HG03039 (cell line): ENCODE measurements around the gene ESRRA.
A peak's percentile ranks its signal among the peaks of the same experiment; 100 is the strongest.

Source experiments
- ATAC-seq: cut with Tn5 transposase; IDR thresholded peaks from one replicate; pipeline ENCODE4 v1.9.1; 2021; ENCODE audit warnings: mild to moderate bottlenecking, moderate library complexity; ENCODE audit not compliant: unreplicated experiment

ESRRA gene

DNA sequence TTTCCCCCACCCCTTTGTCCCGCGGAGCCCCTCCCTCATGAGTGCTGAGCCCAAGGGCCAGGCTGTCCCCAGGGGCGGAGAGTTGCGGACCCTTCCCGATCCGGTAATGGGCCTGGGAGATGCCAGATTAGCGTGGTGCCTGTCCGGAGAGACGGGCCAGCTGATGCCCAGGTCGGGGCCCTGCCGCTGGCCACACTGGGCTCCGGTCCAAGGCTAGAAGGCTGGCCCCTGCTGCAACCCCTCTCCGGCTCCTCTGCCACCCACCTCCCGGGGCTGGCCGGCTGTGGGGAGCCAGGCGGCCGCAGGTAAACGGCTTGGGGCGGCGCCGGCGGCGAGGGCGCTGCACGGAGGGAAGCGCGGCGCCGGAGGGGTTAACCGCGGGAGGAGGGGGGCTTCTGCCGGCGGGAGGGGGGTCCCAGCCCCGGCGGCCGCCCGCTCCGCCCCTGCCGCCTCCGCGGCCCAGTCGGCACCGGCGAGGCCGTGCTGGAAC lies 14.0 kb upstream of the ESRRA start, which contains the start of gene KCNK4:
KCNK4 (plus strand) TSS at position 41 of the 490 bp plus-strand sequence. CDS start 1,717 bp downstream, outside the sequence.
- ATAC-seq, result no peak

DNA sequence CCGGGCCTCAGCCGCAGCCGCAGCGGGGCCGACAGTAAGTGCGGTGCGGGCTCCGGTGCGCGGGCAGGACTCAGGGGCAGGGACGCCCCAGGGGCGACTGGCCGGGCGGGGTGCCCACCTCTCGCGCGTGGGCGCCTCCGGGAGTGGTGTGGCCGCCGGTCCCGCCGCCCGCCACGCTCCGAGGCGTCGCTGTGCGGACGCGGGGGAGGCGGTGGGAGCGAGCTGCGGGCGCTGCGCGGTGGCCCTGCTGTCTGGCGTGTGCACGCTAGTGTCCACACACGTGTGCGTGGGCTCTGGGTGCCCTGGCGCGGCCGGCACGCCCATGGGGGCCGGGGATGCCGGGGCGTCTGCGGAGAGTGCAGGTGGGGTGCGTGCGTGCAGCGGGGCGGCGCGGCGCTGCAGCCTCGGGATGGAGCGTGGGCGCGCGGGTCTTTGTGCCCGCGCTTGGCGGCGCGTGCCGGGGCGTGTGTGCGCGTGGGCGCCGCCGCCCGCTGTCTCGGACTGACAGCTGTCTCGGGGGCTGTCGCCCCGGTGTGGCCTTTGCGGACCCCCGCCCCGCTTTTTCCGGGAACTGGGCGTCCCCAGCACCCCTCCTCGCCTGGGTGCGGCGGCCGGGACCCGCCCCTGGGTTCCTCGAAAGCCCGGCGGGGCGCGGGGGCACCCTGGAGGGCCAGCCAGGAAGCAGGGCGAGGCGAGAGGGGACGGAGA lies 13.4 kb upstream of the ESRRA start:
- ATAC-seq, result no peak

DNA sequence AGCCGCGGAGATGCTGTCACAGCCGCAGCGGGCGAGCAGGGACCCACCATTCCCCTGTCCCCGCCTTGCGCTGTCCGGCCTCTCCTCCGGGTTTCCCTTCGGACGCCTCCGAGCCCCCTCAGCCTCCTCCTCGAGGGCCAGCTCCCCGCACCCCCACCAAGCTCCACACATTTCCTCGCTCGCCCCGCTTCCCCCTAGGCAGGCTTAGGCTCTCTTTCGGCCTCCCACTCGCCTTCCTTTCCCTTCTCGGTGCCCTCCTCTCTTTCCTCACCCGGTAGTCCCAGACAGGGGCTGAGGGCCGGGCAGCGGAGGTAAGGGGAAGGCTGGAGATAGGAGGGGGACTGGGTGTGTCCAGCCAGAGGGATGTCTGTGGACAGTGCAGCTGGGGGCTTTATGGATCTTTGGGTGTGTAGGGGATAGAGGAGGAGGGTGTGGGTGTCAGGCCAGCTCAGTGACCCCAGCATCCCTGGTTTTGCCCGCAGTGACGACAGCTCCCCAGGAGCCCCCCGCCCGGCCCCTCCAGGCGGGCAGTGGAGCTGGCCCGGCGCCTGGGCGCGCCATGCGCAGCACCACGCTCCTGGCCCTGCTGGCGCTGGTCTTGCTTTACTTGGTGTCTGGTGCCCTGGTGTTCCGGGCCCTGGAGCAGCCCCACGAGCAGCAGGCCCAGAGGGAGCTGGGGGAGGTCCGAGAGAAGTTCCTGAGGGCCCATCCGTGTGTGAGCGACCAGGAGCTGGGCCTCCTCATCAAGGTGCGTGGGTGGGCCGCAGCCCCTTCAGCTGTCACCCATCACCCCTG lies 12.7 kb upstream of the ESRRA start:
- ATAC-seq, result no peak

DNA sequence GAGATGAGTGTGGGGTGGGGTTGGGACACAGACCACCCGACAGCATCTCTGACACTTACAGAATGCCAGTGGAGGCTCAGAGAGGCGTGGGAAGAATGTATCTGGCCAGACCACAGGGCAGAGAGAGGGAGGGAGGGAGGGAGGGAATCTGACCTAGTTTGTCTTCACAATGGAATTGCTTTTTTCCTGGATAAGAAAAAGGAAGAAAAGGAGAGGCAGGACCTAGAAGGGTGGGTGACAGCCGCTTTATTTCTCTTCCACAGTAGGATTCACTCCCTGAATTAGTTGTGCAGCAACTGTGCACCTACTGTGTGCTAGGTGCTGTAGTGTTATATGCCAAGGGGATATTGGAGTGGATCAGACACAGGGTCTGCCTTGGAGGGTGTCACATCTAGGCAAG lies 10.6 kb upstream of the ESRRA start:
- no peak for ATAC-seq

DNA sequence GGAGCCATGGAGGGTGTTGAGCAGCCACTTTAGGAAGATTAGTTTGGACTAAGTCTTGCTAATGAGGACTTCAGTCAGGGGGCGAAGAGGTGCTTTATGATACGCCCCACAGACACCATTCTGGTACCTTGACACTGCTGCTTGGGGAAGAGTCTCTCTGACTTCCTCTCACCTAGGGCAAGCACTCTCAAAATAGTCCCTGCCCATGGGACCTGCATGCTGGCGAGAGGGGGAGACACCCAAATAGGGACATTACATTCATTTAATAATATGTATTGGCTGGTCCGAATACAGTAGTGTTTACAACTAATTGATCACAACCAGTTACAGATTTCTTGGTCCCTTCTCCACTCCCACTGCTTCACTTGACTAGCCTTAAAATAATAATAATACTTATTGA lies 9.6 kb upstream of the ESRRA start:
- ATAC-seq, result no peak

DNA sequence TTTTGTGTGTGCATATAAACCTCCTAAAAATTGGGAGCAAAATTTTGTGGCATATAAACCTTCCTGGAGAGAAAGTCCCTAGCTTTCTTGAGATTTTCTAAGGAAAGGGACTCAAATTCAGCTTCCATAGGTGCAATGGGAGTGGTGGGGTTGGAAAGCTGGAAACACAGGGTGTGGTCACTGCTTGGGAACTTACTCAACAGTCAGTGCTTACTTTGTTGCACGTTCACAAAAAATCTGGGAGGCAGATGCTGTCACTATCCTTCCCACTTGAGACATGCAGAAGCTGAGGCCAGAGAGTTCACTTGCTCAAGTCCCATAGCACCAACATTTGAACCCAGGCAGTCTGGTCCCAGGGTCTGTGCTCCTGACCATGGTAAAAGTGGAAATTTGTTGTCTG lies 9.1 kb upstream of the ESRRA start:
- ATAC-seq, result no peak

DNA sequence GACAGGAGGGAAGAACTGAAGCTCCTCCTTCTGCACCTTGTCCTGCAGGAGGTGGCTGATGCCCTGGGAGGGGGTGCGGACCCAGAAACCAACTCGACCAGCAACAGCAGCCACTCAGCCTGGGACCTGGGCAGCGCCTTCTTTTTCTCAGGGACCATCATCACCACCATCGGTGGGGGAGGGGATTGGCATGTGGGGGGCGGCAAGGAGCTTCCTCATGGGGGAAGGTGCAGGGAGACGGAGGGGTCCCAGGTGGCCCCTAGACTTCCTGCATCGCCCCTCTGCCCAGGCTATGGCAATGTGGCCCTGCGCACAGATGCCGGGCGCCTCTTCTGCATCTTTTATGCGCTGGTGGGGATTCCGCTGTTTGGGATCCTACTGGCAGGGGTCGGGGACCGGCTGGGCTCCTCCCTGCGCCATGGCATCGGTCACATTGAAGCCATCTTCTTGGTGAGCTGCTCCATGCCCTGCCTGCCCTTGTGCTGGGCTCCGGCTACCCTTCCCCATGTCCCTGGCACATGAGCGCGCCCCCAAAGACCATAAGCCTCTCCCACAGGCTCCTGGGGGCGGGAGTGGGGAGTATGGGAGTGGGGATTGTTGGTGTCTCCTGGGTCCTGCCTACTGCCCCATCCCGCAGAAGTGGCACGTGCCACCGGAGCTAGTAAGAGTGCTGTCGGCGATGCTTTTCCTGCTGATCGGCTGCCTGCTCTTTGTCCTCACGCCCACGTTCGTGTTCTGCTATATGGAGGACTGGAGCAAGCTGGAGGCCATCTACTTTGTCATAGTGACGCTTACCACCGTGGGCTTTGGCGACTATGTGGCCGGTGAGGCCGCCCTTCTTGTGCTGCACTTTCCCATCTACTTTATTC lies 8.3 kb upstream of the ESRRA start:
- no peak for ATAC-seq

DNA sequence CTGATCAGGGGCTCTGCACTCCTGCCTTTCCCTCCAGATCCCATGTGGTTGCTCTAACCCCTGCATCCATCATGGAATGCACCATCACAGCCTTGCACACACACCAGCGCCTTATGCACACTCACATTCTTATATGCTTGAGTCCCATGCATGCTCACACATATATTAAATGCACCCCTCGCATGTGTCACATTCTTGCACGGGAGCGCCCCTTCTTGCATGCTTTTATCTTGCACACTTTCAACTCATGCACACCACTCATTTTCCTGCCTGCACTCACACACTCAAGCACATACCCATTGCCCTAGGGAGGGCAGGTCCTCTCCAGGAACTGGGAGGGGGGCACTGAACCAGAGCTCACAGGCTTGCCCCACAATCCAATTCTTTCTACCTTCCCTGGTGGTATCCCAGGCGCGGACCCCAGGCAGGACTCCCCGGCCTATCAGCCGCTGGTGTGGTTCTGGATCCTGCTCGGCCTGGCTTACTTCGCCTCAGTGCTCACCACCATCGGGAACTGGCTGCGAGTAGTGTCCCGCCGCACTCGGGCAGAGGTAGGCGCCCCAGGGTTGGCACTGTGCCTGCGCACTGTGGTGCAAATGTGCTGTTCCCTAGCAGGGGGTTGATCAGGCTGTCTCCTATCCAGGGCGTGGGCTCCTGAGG lies 7.5 kb upstream of the ESRRA start:
- ATAC-seq, result no peak

DNA sequence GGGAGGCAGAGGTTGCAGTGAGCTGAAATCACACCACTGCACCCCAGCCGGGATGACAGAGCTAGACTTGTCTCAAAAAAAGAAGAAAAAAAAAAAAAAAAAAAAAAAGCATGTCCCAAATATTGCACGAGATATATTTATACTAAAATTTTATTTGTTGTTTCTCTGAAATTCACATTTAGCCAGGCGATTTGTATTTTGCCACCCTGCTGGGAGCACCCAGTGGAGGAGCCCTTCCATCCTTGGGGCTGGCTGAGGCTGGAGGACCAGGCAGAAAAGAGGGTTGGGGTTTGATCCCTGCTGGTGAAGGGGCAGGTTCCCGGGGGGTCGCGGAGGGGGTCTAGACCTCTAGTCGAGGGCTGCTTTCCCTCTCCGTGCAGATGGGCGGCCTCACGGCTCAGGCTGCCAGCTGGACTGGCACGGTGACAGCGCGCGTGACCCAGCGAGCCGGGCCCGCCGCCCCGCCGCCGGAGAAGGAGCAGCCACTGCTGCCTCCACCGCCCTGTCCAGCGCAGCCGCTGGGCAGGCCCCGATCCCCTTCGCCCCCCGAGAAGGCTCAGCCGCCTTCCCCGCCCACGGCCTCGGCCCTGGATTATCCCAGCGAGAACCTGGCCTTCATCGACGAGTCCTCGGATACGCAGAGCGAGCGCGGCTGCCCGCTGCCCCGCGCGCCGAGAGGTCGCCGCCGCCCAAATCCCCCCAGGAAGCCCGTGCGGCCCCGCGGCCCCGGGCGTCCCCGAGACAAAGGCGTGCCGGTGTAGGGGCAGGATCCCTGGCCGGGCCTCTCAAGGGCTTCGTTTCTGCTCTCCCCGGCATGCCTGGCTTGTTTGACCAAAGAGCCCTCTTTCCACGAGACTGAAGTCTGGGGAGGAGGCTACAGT lies 6.1 kb upstream of the ESRRA start:
- ATAC-seq, result no peak

DNA sequence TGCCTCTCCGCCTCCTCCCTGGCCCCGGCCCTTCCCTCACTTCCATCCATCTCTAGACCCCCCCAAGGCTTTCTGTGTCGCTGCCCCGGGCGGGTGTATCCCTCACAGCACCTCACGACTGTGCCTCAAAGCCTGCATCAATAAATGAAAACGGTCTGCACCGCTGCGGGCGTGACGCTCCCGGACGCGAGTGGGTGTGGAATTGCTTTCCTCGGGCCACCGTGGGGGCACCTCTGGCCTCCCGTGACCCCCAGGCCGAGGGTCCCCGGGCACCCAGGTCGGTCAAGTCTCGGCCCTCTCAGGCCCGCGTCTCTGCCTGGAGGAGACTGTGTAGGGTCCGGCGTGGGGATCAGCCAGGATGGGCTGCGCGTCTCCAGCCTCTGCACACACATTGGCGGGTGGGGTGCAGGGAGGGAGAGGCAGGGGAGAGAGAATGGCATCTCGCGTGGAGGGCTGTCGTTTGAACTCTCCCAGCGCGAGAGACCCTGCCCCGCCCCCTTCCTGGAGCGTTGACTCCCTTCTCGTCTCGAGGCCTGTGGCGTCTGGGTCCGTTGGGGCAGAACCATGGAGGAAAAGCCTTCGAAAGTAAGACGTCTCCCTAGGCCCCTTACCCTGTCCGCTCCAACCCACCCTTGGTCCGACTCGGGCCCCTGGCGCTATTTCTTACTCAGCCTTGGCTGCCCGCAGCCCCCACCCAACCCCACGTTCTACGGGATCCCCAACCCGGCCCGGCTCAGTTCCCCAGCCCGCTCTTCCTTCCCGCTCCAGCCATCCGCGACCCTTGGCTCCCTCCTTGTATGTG lies 5.3 kb upstream of the ESRRA start, which contains the start of gene CATSPERZ:
CATSPERZ (plus strand) TSS at position 512 of the 802 bp plus-strand sequence; CDS start at position 565, 53 bp downstream.
- no peak for ATAC-seq

DNA sequence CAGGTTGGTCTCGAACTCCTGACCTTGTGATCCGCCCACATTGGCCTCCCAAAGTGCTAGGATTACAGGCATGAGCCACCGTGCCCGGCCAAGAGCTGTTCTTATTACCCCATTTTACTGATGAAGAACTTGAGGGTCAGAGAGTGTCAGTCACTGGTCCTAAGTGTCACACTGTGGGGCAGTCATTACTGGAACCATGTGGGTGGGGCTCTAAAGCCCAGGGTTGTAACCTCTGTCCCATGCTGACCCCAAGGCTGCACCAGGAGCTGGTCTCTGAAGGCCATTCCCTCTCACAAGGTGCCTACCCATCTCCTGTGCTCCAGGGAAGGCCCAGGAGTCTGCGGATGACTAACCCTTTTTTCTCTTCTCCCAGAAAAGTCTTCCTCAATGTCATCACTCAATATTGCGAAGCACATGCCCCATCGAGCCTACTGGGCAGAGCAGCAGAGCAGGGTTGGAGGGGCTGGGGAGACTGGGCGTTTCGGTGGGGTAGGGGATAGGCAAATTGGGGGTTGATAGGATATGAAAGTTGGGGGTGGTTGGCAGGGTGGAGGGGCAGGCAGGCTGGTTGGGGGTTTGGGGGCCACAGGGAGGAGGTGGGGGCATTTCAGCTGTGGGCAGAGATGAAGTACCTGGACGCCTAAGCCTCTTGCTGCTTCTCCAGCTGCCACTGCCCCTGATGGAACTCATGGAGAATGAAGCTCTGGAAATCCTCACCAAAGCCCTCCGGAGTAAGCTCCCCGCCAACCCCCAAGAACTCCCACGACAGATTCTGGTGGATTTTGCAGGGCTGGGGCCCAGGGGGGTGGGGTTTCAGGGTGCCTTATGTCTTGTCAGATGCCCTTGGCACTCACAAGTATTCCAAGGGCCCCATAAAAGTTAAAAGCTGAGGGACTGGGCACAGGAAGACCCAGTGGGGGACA lies 2.0 kb upstream of the ESRRA start:
- no peak for ATAC-seq

DNA sequence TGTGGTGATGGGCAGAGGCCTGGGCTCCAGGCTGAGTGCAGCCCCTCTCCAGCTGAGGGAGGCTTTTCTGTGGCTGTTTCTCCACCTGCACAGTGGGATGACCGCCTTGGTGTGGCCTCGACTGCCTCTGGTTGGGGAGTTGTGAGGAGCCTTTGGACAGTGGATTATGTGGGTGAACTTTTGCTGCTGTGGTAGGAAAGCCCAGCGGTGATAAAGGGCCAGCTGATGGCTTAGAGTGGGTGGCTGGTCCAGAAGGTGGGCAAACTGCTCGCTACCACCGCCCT lies 1.4 kb upstream of the ESRRA start:
- ATAC-seq, result no peak

DNA sequence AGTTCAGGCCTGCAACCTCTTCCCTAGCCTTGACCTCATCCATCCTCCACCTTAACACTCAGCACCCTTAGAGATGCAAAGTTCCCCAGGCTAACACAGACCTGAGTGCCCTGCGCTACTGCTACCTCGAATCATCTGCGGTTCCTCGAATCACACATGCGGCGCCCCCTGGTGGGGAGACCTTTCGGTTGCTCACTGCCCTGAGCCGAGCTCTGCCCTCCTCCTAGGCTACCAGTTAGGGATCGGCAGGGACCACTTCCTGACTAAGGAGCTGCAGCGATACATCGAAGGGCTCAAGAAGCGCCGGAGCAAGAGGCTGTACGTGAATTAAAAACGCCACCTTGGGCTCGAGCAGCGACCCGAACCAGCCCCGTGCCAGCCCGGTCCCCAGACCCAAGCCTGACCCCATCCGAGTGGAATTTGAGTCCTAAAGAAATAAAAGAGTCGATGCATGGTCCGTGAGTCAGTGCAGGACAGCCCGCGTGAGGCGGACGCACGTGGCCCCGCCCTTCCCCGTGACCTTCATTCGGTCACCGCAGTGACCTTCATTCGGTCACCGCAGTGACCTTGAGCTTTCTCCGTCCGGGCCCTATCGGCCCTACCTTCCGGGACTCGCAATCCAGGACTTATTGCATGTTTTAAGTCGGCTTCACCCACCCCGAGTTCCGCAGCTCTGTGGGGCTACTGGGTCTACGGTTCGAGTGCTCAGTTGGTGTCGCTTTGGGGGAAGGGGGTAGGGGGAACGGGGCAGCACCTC lies 830 bp upstream of the ESRRA start:
- ATAC-seq, result peak; percentile 3

DNA sequence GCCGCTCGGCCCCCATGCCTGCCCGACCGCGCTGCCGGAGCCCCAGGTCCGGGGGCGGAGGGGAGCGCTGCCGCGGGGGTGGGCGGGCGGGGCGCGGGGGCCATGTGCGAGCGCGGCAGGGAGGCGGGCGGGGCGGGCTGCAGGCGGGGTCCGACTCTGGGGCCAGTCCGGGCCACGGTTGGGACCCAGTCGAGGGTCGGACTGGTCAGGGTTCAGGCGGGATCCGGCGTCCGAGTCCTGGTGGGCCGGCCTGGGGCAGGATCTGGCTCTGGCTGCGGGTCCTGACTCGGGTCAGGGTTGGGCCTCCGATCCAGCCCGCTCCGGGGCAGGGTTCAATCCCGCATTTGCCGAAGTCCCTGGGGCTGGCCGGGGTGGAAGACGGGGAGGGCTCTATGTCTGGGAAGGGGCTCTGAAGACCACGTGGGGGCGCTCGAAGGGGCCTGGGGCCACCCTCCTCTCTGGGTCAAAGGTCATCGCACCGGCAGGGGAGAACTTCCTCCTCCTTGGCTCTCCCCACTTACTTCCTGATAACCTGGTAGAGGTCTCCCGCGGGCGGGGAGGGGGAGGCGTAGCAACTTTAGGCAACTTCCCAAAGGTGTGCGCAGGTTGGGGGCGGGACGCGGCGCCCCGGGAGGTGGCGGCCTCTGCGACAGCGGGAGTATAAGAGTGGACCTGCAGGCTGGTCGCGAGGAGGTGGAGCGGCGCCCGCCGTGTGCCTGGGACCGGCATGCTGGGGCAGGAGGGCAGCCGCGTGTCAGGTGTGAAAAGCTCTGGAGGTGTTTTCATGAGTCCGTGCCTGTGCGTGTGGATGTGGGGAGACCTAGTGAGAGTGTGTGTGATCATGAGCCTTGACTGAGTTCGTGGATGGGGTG lies 603 bp downstream of the ESRRA start:
- ATAC-seq, result no peak

DNA sequence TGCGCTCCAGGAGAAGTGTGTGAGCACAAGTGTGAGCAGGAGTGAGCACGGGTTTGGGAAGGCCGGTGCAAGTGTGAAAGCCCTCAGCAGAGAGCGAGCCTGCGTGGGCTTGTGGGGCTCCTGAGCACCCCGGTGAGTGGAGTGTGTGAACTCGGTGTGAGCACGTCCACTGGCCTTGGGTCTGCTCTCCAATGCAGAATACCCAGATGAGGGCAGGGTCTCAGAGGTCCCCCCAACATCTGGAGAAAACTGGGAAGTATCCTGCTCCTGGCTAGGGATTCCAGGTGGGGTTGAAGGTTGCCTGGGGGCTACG lies 1.2 kb downstream of the ESRRA start:
- ATAC-seq, result no peak

DNA sequence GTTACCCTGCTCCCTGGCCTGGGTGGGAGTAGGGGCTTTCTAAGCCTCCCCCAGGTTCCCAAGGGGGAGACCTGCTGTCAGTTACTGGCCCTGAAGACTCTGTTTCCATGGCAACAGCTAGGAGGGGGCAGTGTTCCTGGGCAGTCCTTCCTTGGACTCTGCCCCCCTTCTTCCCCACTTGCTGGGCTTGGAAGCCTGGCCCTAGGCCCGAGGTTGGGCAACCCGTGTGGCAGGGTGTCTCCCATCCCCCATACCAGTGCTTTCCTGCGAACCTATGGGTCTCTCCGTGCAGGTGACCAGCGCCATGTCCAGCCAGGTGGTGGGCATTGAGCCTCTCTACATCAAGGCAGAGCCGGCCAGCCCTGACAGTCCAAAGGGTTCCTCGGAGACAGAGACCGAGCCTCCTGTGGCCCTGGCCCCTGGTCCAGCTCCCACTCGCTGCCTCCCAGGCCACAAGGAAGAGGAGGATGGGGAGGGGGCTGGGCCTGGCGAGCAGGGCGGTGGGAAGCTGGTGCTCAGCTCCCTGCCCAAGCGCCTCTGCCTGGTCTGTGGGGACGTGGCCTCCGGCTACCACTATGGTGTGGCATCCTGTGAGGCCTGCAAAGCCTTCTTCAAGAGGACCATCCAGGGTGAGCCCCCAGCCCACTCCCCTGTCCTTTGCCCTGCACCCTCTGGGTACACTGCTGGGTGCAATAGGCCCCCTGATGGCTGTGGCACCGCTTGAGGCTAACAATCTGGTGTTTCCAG lies 1.7 kb downstream of the ESRRA start:
- no peak for ATAC-seq
